HG02623 (cell line): ENCODE measurements around the gene MVB12B.
"Not testable (repeated sequence)": the region's sequence is repeated elsewhere in the genome, so short reads cannot be mapped to it uniquely, and the experiment has no call there.

ENCODE experiments used
- ATAC-seq: cut with Tn5 transposase; IDR thresholded peaks from one replicate; pipeline ENCODE4 v1.9.1; 2021; ENCODE audit warnings: moderate library complexity; ENCODE audit not compliant: unreplicated experiment

Gene MVB12B

DNA sequence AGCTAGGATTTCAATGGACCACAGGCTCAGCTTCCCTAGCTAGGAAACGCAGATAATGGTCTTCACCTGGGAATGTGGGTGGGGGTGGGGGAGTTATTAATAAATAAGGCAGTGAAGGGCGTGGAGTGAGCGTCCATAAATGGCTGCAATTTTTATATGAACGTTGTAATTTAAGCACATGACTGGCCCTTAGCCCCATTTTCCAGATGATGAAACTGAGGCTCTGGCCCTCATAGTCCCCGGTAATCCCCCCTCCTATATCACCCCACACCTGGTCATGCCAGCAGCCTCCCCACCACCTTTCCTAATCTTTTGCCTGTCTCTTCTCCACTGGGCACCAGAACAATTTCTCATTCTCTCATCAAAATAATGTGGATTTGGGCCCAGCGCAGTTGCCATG is 225.2 kb downstream of the MVB12B start:
- ATAC-seq = no peak

- ATAC-seq = no peak
Observed at GRCh38 chr9:126554292-126554691, 227.7 kb downstream of the MVB12B start.

DNA sequence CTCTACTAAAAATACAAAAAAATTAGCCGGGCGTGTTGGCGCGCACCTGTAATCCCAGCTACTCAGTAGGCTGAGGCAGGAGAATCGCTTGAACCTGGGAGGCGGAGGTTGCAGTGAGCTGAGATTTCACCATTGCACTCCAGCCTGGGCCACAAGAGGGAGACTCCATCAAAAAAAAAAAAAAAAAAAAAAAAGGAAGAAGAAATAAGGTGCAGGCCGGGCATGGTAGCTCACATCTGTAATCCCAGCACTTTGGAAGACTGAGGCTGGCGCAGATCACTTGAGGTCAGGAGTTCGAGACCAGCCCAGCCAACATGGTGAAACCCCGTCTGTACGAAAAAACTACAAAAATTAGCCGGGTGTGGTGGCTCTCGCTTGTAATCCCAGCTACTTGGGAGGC is 228.8 kb downstream of the MVB12B start:
- ATAC-seq = not testable (repeated sequence)
